Thoracic aorta (tissue), 2 donors: ENCODE measurements around the gene ROGDI. TPM values are rescaled to one million over a fixed set of nuclear protein-coding genes. Genes with fewer than 3 reads are reported as not detected.

Experiments
- ATAC-seq: fragments of 150-250 bp; one replicate; pipeline ENCODE4 v1.8.0; 2017; ENCODE audit warnings: low read depth; ENCODE audit not compliant: insufficient number of reproducible peaks, low FRiP score
- DNase-seq: peaks from one replicate; pipeline ENCODE4 v3.0.0-alpha.2; 2020; ENCODE audit warnings: low spot score
- H3K27ac ChIP-seq, 2 donors: fragments of 200-600 bp; sonication (generic); 1 replicate in 1 of 2; 2 replicates in 1 of 2; pipeline ENCODE4 v1.5.1; 2016; ENCODE audit warnings: mild to moderate bottlenecking in 2 of 2, moderate library complexity in 2 of 2
- H3K27me3 ChIP-seq: fragments of 200-600 bp; sonication (generic); replicated peaks from 2 replicates; pipeline ENCODE4 v1.6.0; 2016; ENCODE audit warnings: mild to moderate bottlenecking; ENCODE audit not compliant: insufficient read depth
- H3K36me3 ChIP-seq: fragments of 200-600 bp; sonication (generic); one replicate; pipeline ENCODE4 v1.5.1; 2016
- H3K4me1 ChIP-seq, 2 donors: fragments of 200-600 bp; sonication (generic); 1 replicate in 1 of 2; 2 replicates in 1 of 2; pipeline versions ENCODE4 v1.5.1 to v1.6.0; 2016; ENCODE audit warnings: low read depth in 2 of 2, mild to moderate bottlenecking in 1 of 2; ENCODE audit not compliant: control insufficient read depth in 1 of 2
- H3K4me3 ChIP-seq: fragments of 200-600 bp; sonication (generic); 2 replicates; pipeline ENCODE4 v1.5.1; 2016; ENCODE audit warnings: mild to moderate bottlenecking
- H3K9me3 ChIP-seq: fragments of 200-600 bp; sonication (generic); 2 replicates; pipeline ENCODE4 v1.5.1; 2016
- total RNA-seq, 2 donors: library from RNA; depleted of rRNA; stranded (reverse); fragments of >200 nt; gene quantifications; one replicate each; pipeline versions ENCODE4 v1.1.0 to v1.2.3, GENCODE V29; 2016
- TF ChIP-seq, protein P1 (sequence below): fragments of 200-600 bp; sonication (generic); IDR thresholded peaks from one replicate; pipeline ENCODE4 v1.5.1; 2019; ENCODE audit warnings: antibody characterized with exemption

The ROGDI gene, protein sequence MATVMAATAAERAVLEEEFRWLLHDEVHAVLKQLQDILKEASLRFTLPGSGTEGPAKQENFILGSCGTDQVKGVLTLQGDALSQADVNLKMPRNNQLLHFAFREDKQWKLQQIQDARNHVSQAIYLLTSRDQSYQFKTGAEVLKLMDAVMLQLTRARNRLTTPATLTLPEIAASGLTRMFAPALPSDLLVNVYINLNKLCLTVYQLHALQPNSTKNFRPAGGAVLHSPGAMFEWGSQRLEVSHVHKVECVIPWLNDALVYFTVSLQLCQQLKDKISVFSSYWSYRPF
- total RNA-seq = 10 to 100 TPM in 1 of 2 donors, 1 to 10 TPM in 1; 4.2 to 23.7 TPM

DNA sequence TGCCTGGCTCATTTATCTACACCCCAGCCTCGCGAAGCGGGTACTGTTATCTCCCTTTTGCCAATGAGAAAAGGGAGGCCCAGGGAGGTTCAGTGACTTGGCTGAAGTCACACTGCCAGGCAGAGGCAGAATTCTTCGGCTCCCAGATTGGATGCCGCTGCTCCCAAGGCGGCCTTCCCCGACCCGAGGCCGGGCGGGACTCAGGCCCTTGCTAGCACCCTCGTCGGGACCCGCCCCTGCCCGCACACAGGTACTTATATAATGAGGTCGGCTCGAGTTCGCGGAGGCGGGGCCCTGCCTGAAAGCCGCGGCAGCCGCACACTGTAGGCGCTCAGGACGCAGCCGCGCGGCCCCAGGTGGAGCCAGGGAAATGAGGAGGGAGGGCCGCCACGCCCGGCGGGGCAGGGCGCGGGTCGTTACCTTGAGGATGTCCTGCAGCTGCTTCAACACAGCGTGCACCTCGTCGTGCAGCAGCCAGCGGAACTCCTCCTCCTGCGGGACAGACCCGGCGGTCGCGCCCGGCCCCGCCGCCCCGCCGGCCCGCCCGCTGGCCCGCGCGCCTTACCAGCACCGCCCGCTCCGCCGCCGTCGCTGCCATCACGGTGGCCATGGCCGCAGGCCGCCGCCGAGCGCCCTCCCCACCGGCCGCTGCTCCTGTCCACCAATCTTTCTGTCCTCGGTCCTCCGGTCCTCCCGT, at the start of gene ROGDI:
Gene ROGDI, minus strand, starts transcription at position 672 of the 697 bp plus-strand sequence. Its CDS starts 62 bp downstream, at position 610.
- Histone ChIP-seq H3K4me1 (peaks cover 9 to 21% of the 10 kb centered on the region in 2 donors), H3K9me3 (no peaks in the 10 kb centered on the region), H3K4me3 (peak within 1 kb of the TSS; percentile 81), H3K27ac (peak within 1 kb of the TSS; percentile 53 to 86), H3K36me3 (peaks cover 23% of the 10 kb centered on the region), H3K27me3 (no peaks in the 10 kb centered on the region)
- peak; percentile 26 for DNase-seq
- ATAC-seq = peak; percentile 14
- TF ChIP-seq, protein P1, sequence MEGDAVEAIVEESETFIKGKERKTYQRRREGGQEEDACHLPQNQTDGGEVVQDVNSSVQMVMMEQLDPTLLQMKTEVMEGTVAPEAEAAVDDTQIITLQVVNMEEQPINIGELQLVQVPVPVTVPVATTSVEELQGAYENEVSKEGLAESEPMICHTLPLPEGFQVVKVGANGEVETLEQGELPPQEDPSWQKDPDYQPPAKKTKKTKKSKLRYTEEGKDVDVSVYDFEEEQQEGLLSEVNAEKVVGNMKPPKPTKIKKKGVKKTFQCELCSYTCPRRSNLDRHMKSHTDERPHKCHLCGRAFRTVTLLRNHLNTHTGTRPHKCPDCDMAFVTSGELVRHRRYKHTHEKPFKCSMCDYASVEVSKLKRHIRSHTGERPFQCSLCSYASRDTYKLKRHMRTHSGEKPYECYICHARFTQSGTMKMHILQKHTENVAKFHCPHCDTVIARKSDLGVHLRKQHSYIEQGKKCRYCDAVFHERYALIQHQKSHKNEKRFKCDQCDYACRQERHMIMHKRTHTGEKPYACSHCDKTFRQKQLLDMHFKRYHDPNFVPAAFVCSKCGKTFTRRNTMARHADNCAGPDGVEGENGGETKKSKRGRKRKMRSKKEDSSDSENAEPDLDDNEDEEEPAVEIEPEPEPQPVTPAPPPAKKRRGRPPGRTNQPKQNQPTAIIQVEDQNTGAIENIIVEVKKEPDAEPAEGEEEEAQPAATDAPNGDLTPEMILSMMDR = no peak

DNA sequence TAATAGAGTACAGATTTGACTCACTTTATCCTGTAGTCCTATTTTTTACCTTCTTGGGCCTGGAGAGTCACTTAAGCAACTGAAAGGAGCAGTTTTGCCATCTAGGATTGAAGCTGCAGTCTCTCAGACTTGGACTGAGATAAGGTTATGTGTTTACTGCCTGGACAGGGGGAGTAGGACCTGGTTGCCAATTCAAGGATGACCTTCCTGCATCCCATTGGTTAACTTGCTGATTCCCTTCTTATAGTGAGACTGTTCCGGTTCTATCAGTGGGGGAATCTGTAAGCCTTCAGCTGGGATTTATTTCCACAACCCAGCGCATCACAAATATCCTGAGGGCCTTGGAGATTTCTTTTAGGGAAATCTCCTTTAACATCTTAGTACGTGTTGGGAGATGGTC, 47.8 kb upstream of the ROGDI start:
- TF ChIP-seq, protein P1 = no peak
- Histone ChIP-seq H3K27me3 (no peaks in the 10 kb centered on the region), H3K36me3 (peaks cover 7% of the 10 kb centered on the region), H3K4me3 (peak overlapping the region; percentile 4), H3K27ac (no peak overlapping the region), H3K9me3 (no peaks in the 10 kb centered on the region), H3K4me1 (peaks cover 31 to 50% of the 10 kb centered on the region in 2 donors)
- ATAC-seq (no peak), DNase-seq (no peak)

DNA sequence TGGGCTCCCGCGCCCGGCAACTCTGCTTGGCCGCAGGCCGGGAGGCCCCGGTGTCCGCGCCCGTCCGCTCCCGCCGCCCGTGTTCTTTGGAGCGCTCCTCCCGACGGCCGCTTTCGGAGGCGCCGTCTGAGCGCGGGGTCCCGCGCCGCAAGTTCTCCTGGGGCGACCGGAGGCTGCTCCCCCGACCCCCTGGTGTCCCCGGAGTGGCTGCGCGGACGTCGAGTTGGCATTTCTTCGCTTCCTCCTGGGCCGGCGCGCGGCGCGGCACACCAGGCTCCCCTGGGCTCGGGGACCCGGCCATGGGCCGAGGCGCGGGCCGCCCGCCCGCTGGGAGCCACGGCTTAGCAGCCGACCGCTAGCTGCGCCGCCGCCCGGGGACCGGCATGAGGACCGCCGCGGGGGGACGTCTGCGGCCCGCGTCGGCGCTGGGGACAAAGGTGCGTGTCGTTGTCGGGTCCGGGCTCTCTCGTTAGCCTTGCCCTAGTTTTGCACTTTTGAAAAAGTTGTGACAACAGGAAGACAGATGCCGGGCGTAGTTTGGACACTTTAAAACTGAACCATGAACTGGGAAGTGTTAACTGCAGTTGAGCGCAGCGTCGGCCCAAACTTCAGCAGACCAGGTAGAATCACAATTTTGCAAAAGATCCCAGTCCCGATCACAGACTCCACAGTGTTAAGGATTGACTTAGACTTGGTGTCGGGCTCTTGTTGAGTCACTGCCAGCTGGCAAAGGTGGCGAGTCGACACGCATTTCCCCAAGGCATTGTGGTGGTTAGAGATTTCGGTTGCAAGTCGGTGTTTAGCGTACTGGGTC, 45.5 kb upstream of the ROGDI start:
- no peak for ATAC-seq
- H3K4me3 ChIP-seq = peak overlapping the region; percentile 98
- TF ChIP-seq, protein P1 = no peak
- H3K27ac ChIP-seq = peak overlapping the region; percentile 86 to 92
- no peaks in the 10 kb centered on the region for H3K9me3 ChIP-seq
- DNase-seq = no peak
- peaks cover 14% of the 10 kb centered on the region for H3K36me3 ChIP-seq
- peaks cover 32 to 50% of the 10 kb centered on the region in 2 donors for H3K4me1 ChIP-seq
- no peaks in the 10 kb centered on the region for H3K27me3 ChIP-seq

DNA sequence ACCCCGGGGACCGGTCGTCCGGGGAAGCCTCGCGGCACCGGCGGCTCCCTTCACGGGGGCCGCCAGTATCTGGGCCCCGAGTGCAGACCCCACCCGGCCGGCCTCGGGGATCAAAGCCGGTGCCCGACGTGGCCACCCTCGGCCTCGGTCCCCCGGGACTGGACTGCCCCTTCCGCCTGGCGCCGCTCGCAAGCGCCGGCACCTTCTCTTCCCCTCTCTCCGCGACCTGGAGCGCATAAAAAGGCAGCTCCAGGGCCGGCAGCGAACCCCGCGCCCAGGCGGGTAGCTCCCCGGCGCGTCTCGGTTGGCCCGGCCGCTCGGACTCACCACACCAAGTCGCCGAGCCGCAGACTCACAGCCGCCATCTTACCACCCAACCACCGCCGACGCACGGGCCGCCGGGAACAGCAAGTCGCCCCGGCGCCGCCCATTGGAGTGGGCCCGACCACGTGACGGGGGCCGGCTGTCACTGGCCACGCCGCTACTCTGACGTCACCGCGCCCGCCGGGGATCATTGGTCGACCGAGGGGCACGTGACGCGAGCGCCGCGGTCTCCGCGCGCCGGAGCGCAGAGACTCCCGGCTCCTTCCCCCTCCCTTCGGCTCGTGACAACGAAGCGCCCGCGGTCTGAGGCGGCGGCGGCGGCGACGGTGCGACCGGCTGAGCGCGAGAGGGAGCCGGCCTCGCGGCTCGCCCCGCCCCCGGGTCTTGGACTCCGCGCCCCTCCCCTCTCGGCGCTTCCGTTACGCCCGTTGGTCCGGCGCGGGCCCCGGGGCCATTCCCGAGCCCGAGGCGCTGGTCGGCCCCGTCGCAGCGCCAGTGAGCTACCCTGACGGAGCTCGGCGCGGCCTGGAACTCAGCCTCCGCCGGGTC, 44.7 kb upstream of the ROGDI start, which contains the start of the genes GLYR1 and UBN1:
Gene GLYR1, minus strand, starts transcription at position 388 of the 873 bp plus-strand sequence. Its CDS starts 23 bp downstream, at position 365.
Gene UBN1, plus strand, starts transcription at position 581 of the 873 bp plus-strand sequence. CDS start 5,437 bp downstream, outside the sequence.
- Histone ChIP-seq H3K4me1 (peaks cover 32 to 48% of the 10 kb centered on the region in 2 donors), H3K36me3 (peaks cover 22% of the 10 kb centered on the region), H3K9me3 (no peaks in the 10 kb centered on the region), H3K27ac (peak within 1 kb of the TSS; percentile 86 to 92), H3K4me3 (peak within 1 kb of the TSS; percentile 98), H3K27me3 (no peaks in the 10 kb centered on the region)
- TF ChIP-seq, protein P1 = no peak
- peak; percentile 97 for ATAC-seq
- peak; percentile 97 for DNase-seq
